A673 (cell line): ENCODE data around the gene IFNL2.

Experiments used
- EZH2 ChIP-seq: fragments of 200-600 bp; sonication (generic); IDR thresholded peaks from 2 replicates; pipeline ENCODE4 v1.6.1; 2017; ENCODE audit warnings: borderline replicate concordance, low read depth, mild to moderate bottlenecking, mixed read lengths, antibody characterized with exemption, low read length; ENCODE audit not compliant: poor library complexity, severe bottlenecking
- TF ChIP-seq, protein P1 (sequence below): fragments of 300-800, 200-600 bp; sonication (generic); conservative IDR thresholded peaks from 2 replicates; pipeline ENCODE4 v1.5.1; 2017; ENCODE audit warnings: low read depth, mild to moderate bottlenecking, antibody characterized with exemption, low read length, moderate library complexity, mixed read lengths

DNA sequence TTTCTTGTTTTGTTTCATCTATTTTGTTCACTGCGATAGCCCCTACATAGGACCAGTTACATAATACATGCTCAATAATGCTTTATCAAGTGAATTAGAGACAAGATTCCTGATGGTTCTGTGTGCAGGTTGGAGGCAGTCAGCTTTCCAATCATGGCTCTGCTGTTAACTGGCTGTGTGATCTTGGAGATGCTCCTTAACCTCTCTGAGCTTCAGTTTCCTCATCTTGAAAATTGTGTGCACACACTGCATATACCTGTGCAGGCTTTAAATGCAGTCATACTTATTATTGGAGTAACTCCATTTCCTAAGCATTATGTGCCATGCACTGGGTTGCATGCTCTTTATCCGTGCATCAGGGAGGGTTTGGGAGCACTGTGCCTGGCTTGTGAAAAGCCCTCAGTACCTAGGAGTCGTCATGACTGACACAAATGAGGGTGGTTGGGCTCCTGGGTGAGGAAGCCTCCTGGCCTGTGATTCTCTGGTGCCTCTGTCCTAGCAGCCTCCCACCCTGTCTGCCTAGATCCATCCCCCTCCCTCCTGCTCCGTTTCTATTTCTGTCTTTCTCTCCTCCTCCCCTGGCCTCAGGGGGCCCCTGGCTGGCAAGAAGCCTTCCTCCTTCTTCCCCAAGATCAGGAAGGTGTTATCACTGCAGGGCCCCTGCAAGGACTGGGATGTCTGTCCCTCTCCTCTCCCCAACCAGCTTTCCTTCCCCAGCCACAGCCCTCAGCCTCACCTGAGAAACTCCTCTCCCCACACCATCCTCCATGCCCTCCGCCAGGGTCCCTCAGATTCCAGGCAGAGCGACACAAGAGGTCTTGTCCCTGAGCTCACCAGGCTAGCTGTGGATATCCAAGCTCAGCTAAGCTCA is 36.7 kb downstream of the IFNL2 start:
- TF ChIP-seq, protein P1, sequence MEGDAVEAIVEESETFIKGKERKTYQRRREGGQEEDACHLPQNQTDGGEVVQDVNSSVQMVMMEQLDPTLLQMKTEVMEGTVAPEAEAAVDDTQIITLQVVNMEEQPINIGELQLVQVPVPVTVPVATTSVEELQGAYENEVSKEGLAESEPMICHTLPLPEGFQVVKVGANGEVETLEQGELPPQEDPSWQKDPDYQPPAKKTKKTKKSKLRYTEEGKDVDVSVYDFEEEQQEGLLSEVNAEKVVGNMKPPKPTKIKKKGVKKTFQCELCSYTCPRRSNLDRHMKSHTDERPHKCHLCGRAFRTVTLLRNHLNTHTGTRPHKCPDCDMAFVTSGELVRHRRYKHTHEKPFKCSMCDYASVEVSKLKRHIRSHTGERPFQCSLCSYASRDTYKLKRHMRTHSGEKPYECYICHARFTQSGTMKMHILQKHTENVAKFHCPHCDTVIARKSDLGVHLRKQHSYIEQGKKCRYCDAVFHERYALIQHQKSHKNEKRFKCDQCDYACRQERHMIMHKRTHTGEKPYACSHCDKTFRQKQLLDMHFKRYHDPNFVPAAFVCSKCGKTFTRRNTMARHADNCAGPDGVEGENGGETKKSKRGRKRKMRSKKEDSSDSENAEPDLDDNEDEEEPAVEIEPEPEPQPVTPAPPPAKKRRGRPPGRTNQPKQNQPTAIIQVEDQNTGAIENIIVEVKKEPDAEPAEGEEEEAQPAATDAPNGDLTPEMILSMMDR: no peak
- TF ChIP-seq EZH2: no peak
